Stromal cell of bone marrow (primary cell): ENCODE data around the gene PNPO.

ENCODE experiments used
- DNase-seq: peaks from one replicate; pipeline ENCODE4 v3.0.0-alpha.2; 2012; ENCODE audit warnings: low read depth

The PNPO gene

GRCh38 chr17:47998044-47998443 lies 56.7 kb downstream of the PNPO start:
- no peak for DNase-seq
